Measurements from ENCODE around the gene CAB39L. TPM values are rescaled to one million over a fixed set of nuclear protein-coding genes. Genes with fewer than 3 reads are reported as not detected.

Gene CAB39L
- total RNA-seq, 1 donor from 2014 or later: 18.8 TPM

- DNase-seq: no peak
- ATAC-seq: no peak
- intact Hi-C loops (cut with micrococcal nuclease): no loop called here
These were observed 35.9 kb downstream of the CAB39L start for GRCh38 chr13:49407936-49408335.

- intact Hi-C loops (cut with micrococcal nuclease): no loop called here
- ATAC-seq (no peak), DNase-seq (no peak)
These were observed 36.8 kb downstream of the CAB39L start for GRCh38 chr13:49407068-49407467.

GRCh38 chr13:49404703-49405020 lies 39.2 kb downstream of the CAB39L start:
- ATAC-seq (no peak), DNase-seq (no peak)
- intact Hi-C loops (cut with micrococcal nuclease): no loop called here

GRCh38 chr13:49403996-49404702 lies 39.7 kb downstream of the CAB39L start:
- ATAC-seq: no peak
- no peak for DNase-seq
- intact Hi-C loops (cut with micrococcal nuclease): no loop called here

- intact Hi-C loops (cut with micrococcal nuclease): no loop called here
- ATAC-seq (peak; percentile 96), DNase-seq (no peak)
These were observed 42.9 kb downstream of the CAB39L start for GRCh38 chr13:49400755-49401659.

GRCh38 chr13:49399801-49400472 lies 43.9 kb downstream of the CAB39L start:
- intact Hi-C loops (cut with micrococcal nuclease): no loop called here

GRCh38 chr13:49395878-49396380 lies 47.9 kb downstream of the CAB39L start:
- intact Hi-C loops (cut with micrococcal nuclease): no loop called here

More at GRCh38 chr13:49399801-49400472, 43.9 kb downstream of the CAB39L start:
- ATAC-seq: no peak
- DNase-seq: no peak

GRCh38 chr13:49395451-49395865 lies 48.4 kb downstream of the CAB39L start:
- intact Hi-C loops (cut with micrococcal nuclease): no loop called here
- DNase-seq: peak; percentile 48
- peak; percentile 90 for ATAC-seq

More at GRCh38 chr13:49395878-49396380, 47.9 kb downstream of the CAB39L start:
- peak; percentile 57 for ATAC-seq
- no peak for DNase-seq

GRCh38 chr13:49388091-49388635 lies 55.7 kb downstream of the CAB39L start:
- ATAC-seq (no peak), DNase-seq (no peak)
- intact Hi-C loops (cut with micrococcal nuclease): no loop called here

GRCh38 chr13:49386664-49387063 lies 57.2 kb downstream of the CAB39L start:
- DNase-seq: no peak
- intact Hi-C loops (cut with micrococcal nuclease): no loop called here
- no peak for ATAC-seq

- ATAC-seq: no peak
- DNase-seq: no peak
- intact Hi-C loops (cut with micrococcal nuclease): no loop called here
These were observed 67.7 kb downstream of the CAB39L start for GRCh38 chr13:49376121-49376520.

GRCh38 chr13:49374585-49375290 lies 69.1 kb downstream of the CAB39L start:
- DNase-seq (no peak), ATAC-seq (no peak)
- intact Hi-C loops (cut with micrococcal nuclease): no loop called here

- no peak for DNase-seq
- intact Hi-C loops (cut with micrococcal nuclease): no loop called here
- ATAC-seq: no peak
These were observed 70.1 kb downstream of the CAB39L start for GRCh38 chr13:49373716-49374115.

GRCh38 chr13:49371943-49372613 lies 71.8 kb downstream of the CAB39L start:
- intact Hi-C loops (cut with micrococcal nuclease): no loop called here
- no peak for DNase-seq
- ATAC-seq: no peak

GRCh38 chr13:49370371-49370770 lies 73.5 kb downstream of the CAB39L start:
- ATAC-seq: no peak
- intact Hi-C loops (cut with micrococcal nuclease): no loop called here

GRCh38 chr13:49369866-49370265 lies 74.0 kb downstream of the CAB39L start:
- DNase-seq: no peak
- no peak for ATAC-seq
- intact Hi-C loops (cut with micrococcal nuclease): no loop called here

More at GRCh38 chr13:49370371-49370770, 73.5 kb downstream of the CAB39L start:
- DNase-seq: no peak

GRCh38 chr13:49368688-49369087 lies 75.2 kb downstream of the CAB39L start:
- no peak for DNase-seq
- no peak for ATAC-seq
- intact Hi-C loops (cut with micrococcal nuclease): no loop called here
